NCI-H187 treated with DMSO at 0.1 percent for 48 hours (cell line): ENCODE data around the gene CRACR2A.

Experiments used
- DNase-seq: peaks from one replicate; lab custom pipeline; 2025; lab: John Stamatoyannopoulos, UW

The CRACR2A gene, protein sequence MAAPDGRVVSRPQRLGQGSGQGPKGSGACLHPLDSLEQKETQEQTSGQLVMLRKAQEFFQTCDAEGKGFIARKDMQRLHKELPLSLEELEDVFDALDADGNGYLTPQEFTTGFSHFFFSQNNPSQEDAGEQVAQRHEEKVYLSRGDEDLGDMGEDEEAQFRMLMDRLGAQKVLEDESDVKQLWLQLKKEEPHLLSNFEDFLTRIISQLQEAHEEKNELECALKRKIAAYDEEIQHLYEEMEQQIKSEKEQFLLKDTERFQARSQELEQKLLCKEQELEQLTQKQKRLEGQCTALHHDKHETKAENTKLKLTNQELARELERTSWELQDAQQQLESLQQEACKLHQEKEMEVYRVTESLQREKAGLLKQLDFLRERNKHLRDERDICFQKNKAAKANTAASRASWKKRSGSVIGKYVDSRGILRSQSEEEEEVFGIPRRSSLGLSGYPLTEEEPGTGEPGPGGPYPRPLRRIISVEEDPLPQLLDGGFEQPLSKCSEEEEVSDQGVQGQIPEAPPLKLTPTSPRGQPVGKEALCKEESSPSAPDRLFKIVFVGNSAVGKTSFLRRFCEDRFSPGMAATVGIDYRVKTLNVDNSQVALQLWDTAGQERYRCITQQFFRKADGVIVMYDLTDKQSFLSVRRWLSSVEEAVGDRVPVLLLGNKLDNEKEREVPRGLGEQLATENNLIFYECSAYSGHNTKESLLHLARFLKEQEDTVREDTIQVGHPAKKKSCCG

DNA sequence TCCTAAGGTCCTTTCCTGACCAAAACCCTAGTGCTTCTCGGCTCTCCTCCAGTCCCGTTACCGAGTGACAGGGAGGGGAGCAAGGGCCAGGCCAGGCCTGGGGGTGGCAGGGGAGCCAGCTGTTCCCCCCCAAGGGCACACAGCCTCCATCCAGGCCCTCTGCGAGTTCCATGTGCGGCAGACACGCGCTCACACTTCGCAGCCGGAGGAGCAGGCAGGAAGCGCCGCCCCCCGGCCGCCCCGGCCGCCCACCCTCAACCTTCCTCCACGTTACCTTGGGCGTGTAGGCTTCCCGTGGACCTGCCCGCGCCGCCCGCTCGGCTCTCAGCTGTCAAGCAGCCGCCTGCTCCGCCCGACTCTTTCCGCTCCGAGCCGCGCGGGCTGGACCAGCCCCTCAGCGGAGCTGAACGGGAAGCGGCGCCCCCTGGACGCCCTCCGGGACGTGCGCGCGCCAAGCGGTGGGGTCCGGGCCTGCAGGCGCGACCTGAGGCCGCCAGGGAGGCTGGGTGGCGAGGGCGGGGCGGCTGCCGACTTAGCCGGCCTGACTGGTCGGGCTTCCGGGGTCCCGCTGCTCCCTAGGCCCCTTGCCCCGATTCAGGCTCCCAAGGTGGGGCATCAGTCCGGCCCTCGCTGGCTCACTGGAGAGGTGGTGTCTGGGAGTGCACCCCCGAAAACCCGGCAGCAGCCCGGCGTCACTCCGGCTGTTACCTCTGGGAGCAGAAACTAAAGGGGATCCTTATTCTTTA lies at the start of gene CRACR2A:
Gene CRACR2A, minus strand, starts transcription at position 369 of the 746 bp plus-strand sequence. CDS start 56,110 bp downstream, outside the sequence.
- no peak for DNase-seq

DNA sequence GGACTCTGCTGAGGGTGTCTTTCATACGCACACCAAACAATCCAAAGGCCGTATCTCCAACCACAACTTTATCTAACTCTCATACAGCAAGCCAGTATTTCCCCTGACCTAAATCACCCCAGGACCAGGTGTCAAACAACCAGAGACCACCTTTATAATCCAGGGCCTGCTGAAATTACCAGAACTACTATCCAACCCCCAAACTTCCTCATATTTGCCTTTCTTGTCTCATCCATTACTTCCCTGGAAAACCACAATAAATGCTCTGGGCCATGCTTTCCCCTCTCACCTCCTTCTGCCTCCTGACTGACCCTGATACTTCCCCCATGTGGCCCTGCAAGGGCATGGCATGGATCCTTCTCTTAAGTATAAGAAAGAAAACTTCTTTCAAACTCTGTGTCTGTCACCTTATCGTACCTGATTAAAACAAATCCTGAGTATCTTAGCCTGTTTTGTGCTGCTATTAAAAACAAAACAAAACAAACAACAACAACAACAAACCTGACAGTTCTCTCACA lies 44.7 kb upstream of the CRACR2A start:
- DNase-seq = no peak

DNA sequence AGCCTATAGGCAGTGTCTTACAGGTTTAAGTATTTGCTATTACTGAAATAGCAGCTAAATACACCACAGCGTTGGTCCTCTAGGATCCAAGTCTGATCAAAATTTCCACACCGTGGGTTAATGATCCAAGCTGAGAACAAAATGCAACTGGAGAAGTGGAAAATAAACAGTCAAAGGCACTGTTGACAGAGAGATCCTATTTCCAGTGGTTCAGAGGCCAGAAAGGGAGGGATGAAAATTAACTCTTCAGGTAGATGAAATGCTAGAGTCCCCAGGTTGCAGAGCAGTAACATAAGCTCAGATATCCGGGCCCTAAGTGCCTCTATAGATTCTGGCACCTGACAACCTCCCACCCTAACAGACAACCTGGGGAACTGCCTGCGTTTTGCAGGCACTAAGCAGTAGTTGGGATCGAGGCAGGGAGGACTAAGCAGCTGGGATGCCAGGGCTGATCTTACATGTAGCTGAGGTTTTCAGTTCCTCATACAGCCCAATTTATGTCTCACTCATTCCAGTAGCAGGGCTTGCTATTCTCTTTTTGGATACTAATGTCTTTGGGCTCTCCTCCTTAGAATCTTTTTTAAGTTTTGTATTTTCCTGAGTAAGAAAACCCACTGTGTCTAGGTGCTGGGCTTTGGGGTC lies 42.7 kb upstream of the CRACR2A start:
- DNase-seq = peak; percentile 52

GRCh38 chr12:3795066-3795465 lies 42.2 kb upstream of the CRACR2A start:
- DNase-seq = no peak

GRCh38 chr12:3792623-3793288 lies 39.8 kb upstream of the CRACR2A start:
- DNase-seq = no peak

GRCh38 chr12:3791256-3791874 lies 38.5 kb upstream of the CRACR2A start:
- DNase-seq = no peak

DNA sequence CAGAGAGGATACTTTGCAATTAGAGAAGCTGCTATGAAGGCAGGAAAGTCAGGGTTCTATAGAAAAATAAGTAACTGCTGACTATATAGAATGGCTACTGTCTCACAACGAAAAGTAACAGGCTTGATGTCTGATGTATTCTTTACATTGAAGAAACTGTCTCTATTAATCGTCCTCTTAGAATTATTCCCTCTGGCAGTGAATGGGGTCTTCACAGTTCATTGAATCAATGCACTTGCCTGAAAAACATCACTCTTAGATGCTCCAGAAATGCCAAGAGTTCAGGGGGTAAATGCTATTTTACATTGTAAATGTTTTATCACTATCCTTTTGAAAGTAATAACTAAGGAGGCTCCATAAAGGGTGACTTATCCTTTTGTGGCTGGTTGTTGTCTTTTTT lies 37.7 kb upstream of the CRACR2A start:
- no peak for DNase-seq

DNA sequence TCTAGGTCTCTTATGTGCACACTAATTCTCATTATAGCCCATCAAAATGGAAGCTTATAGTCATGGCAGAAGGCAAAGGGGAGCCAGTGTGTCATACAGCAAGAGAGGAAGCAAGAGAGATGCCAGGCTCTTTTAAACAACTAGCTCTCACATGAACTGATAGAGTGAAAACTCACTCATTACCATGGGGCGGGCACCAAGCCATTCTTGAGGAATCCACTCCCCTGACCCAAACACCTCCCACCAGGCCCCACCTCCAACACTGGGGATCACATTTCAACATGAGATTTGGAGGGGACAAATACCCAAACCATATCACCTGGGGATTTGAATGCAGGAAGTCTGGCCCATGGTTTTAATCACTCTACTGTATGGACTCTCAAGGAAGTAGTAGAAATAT lies 36.9 kb upstream of the CRACR2A start:
- no peak for DNase-seq

DNA sequence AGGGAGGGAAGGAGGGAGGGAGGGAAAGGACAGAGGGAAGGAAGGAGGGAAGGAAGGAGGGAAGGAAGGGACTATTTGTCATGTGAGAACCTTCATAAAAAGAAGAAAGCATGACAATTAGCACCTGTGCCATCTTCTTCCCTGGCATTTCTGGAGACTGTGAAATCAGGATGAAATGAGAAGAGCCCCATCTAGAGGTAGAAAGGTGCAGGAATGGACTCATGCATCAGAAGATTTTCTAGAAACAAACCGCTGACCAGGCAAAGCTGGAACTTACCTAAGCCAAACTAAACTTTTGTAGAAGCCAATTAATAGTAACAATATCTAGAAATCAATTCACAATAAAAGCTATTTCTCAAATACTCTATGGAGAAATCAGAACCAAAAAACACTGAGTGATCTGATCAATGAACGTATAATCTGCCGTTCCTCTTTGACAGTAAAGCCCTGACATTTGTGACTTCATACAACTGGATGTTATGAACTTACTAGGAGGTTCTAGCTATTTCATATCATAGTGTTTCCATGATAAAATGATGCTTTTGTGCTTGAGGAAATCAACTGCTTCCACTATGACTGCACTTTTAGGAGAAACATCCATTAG lies 24.4 kb upstream of the CRACR2A start:
- DNase-seq = peak; percentile 28

- DNase-seq = no peak
These were observed 22.6 kb upstream of the CRACR2A start for GRCh38 chr12:3775385-3776035.

DNA sequence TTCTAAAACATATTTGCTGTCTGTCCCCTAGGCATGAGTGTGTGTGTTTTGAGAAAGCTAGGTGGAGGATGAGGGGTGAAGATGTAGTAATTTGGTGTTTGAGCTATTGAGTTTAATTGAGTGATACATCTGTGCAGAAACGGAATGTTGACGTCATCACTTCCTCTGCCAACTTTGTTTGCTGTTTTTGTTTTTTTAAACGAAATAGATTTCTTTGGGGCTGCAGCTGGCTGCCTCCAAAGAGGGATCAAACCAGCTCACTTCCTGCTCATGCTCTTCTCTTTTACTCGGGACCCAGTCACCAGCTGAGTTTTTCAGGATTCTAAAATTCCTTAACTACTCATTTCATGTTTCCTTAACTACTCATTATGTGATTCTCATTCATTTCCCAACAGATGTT lies 19.5 kb upstream of the CRACR2A start:
- no peak for DNase-seq

DNA sequence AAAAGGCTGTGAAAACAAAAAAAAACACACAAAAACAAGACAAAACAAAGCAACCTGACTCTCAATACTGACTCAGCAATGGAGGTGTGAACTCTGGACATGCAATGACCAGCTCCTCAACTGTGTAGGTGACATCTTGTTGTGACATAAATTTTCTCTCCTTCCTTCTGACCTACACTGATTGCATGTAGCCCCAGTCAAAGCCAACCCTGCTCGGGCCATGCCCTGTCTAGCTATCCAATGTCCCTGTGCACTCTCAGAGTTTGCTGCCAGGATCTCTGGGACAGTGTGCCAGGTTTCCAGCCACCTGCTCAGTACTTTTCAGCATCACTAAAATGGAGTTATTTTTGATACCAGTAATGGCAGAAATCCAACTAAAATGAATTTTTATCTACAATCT lies 18.9 kb upstream of the CRACR2A start:
- no peak for DNase-seq

- no peak for DNase-seq
These were observed 18.0 kb upstream of the CRACR2A start for GRCh38 chr12:3770891-3771290.

GRCh38 chr12:3768911-3769447 lies 16.1 kb upstream of the CRACR2A start:
- no peak for DNase-seq

DNA sequence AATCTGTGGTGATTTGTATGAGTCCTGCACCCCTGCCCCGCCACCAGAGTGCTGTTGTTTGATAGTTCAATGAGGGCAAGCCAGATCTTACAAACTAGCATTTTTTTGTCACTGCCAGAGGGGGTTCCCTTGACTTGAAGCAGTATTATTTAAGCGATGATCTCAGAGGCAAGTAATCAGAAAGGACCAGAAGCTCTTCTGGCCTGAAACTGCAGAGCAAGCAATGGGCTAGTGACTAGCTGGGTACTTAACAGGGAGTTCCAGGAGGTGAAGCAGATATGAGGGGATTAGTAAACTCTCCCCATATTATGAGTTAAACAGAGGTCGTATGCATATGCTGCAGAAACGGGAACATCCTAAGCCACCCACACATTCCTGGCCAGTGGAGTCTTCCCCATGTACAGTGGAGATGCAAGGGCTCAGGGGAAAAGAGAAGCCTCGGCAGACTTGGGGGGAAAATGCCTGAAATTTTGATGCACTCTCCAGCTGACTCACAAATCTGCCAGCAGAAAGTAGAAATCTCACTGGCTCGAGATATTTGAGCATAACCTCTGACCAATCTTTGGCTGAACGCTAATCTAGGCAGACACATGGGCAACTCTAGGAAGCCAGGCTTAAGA lies 8.3 kb upstream of the CRACR2A start:
- DNase-seq = no peak

GRCh38 chr12:3759878-3760277 lies 7.0 kb upstream of the CRACR2A start:
- DNase-seq = no peak

- no peak for DNase-seq
These were observed 4.4 kb upstream of the CRACR2A start for GRCh38 chr12:3757261-3757660.

- no peak for DNase-seq
These were observed 3.0 kb upstream of the CRACR2A start for GRCh38 chr12:3755898-3756297.
